TTC549 (cell line): ENCODE measurements around the gene SPSB3.
A peak's percentile ranks its signal among the peaks of the same experiment; 100 is the strongest.

Source experiments
- FAIRE-seq: peaks from 2 replicates; lab custom pipeline; 2012; peaks lifted over from hg19 to GRCh38; lab: Jason Lieb, UNC

SPSB3 gene

DNA sequence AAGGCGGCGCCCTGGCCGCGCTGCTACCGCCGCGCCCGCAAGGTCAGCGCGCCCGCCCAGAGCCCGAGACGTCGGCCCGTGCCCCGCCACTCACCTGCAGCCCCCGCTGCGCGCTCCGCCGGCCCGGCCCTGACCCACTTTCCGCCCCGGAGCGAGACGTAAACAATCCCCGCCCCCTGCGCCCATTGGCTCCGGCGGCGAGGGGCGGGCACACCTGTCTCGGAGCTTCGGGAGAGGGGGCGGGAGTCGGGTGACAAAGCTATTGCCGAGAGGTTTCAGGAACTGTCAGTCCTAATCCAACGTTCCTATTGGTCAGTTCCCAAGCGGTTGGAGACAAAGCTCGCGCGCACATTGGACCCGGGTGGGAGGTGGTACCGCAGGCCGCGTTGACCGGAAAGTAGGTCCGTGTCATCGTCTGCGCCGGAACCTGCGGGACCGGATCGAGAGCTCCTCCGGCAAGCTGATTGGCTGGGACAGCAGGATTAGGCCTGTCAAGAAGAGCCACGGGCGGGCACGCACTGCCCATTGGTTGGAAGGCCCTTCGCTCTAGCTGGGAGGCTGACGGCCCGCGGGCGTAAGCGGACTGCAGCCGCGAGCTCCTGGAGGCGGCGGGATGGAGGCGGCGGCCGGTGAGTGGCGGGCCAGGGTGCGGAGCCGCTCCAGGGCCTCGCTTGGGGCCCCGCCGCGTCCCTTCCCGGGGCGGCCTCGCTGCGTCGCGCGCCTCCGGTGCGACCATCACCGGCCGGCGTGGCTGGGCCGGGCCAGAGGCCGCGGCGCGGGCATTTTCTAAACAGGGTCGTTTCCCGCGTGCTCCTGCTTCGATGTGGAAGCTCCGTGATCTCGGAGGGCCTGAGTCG lies at the start of gene SPSB3, which contains the start of gene NUBP2:
TSS of gene SPSB3 (minus strand) at position 164 of the 857 bp plus-strand sequence. CDS start 1,088 bp downstream, outside the sequence.
TSS of gene NUBP2 (plus strand) at position 553 of the 857 bp plus-strand sequence. CDS start at position 614, 61 bp downstream.
- FAIRE-seq = peak; percentile 98

DNA sequence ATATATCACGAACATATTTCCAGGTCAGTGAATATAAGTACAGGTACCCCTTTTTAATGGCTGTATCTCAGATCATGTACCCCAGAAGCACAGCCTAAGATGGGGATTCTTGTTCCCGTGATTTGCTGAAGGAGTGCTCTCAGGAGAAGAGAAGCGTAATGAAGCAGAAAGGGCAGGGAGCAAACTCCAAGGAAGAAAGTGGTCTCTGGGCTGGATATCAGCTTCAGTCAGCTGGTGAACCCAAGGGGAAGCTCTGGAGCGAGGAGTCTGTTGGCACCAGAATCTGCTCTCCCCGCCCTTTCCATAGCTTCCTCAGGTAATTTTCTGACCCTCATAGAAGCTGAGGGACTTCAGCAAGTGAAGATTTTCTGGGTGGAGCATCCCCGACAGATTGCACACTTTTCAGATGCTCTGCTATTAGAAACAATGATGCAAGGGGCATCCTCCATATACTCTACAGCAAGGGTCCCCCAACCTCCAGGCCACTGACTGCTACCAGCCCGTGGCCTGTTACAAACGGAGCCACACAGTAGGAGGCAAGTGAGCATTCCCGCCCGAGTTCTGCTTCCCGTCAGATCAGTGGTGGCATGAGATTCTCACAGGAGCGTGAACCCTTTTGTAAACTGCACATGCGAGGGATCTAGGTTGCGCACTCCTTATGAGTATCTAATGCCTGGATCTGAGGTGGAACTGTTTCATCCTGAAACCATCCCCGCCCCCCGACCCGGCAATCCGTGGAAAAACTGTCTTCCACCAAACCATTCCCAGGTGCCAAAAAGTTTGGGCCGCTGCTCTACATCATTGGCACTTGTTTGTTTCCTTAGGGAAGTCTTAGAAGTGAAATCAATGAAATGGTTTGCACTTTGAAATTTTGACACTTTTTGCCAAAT lies 49.1 kb upstream of the SPSB3 start:
- FAIRE-seq = no peak

DNA sequence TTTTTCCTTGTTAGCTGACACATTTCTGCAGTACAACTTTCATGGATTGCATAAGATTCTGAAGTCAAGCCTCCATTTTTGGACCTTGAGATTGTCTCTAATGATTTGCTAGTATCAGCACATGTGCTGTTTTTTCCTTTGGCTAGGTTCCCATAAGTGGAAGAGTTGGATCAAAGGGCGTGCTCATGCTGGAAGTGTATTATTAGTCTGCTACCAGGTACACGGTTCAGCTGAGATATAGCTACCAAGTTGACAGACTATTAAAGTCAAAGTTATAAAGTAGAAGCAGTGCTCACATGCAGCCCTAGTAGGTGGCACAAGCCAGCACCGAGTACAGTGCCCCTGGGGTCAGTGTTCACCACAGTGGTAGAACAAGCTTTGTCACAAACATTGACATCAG lies 47.8 kb upstream of the SPSB3 start:
- no peak for FAIRE-seq

DNA sequence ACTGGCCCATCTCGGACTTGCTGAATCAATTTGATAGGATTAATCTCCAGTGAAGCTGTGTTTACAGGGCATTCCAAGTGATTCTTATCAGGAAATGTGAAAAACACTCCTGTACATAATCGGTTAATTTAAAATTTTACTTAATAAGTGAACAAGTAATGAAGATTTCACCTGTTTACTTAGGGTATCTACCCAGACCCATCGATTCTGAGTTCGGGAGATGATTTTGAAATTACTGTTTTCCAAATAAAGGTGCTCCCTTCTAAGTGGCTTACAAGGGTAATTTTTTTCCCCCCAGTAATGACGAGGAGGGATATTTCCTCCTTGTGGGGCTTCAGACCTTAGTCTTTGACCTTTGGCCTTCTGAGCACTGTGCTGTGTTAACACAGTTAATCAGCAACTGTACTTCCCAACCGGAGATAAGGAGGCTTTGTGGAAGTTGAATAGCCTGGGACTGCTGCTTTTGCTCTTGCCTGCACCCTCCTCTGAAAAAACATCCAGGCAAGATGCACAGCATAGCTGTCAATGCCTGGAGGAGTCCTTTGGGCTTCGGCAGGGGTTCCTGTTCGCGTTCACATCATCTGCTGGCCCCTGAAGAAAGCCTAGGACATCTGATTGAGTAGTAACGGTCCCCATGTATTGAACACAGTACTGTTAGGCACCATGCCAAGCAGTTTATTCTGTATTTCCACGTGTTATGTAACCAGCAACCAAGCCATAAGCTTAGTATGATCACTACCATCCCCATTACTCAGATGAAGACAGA lies 46.5 kb upstream of the SPSB3 start:
- FAIRE-seq = no peak

DNA sequence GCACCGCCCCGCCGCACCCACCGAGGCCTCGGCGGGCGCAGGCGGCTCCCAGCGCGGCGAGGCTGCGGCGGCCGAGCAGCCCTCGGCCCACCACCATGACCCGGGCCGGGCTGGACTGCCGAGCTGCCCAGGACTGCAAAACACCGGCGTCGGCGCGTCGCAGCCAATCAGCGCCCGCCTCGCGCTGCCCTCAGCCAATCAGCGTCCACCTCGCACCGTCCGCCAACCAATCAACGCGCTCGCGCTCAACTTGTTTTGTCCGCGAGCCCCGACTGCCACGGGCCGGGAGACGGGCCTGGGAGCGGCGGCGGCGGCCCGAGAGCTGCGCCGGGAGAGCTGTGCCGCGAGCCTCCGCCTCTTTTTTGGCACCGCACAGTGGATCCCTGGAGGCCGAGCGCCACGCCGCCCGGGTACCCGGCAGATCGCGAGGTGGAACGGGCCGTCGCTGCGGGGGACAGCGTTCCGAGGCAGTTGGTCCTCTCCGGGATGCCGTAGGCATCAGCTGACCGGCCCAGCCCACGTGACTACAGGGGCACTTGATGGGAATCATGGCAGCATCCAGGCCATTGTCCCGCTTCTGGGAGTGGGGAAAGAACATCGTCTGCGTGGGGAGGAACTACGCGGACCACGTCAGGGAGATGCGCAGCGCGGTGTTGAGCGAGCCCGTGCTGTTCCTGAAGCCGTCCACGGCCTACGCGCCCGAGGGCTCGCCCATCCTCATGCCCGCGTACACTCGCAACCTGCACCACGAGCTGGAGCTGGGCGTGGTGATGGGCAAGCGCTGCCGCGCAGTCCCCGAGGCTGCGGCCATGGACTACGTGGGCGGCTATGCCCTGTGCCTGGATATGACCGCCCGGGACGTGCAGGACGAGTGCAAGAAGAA lies 44.6 kb upstream of the SPSB3 start, which contains the start of the genes FAHD1 and HAGH:
TSS of gene FAHD1 (plus strand) at position 516 of the 883 bp plus-strand sequence. CDS start at position 549, 33 bp downstream.
TSS of gene HAGH (minus strand) at position 135 of the 883 bp plus-strand sequence. CDS start at position 97, 38 bp downstream.
- no peak for FAIRE-seq

DNA sequence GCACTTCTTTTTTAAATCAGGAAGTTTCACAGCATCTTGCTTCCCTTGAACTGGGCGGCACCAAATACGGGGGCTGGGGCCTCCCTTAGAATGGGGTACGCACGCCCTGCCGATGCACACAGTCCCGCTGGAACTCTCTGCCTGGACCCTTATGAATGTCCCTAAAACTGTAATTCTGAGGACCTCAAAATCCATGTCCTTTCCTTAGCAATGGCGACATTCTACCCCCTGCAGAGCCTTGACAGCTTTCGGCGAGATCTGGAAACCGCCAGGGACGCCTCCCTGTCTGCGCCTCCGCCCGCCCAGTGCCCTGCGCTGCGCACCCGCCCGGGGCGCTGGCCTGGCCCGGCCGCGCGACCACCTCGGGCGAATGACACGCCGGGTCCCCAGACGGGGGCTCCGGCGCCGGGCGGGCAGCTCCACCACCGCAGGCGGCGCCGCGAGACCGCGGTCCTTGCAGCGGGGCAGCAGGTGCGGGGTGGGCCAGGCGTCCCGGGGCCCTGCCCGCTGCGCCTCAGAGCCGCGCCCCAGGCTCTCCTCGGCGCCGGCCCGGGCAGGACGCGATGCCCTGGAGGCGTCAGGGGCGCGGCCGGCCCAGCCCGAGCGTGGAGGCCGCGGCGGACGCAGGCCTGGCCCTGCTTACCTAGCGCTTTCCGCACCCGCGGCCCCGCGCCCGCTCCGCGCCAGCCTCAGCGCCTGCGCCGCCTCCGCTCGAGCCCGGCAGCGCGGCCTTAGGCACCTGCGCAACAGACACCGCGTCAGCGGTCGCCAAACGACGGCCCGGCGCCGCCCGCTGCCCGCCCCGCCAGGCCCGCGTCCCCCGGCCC lies 43.7 kb upstream of the SPSB3 start:
- FAIRE-seq = no peak

DNA sequence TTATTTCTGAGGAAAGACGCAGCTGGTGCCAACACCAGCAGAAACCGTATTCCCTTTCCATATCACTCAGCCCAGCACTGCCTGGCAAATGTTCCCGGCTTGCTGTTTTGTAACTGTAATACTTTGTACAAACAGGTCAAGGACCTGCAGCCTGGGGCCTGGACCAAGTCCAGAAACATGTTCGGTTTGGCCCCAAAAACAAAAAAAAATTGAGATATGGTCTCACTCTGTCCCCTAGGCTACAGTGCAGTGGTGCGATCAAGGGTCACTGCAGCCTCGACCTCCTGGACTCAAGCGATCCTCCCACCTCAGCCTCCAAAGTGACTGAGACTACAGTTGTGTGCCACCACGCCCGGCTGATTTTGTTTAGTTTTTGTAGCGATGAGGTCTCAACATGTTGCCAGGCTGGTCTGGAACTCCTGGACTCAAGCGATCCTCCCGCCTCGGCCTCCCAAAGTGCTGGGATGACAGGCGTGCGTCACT lies 43.1 kb upstream of the SPSB3 start:
- FAIRE-seq = no peak

DNA sequence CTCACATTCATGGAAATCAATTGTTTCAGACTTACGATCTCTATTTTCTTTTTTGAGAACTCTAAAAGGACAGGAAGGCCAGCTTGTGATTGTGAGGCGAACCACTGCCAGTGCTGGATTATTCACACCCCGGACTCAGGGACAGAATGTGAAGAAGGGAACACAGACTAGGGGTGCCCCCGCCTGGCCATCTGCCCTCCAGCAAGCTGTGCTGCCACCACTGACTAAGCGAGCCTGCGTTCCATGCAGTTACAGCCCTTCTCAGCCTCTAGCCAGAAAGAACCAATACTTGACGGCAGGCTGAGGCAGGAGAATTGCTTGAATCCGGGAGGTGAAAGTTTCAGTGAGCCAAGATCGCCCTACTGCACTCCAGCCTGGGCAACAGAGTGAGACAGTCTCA lies 41.5 kb upstream of the SPSB3 start:
- peak; percentile 61 for FAIRE-seq

DNA sequence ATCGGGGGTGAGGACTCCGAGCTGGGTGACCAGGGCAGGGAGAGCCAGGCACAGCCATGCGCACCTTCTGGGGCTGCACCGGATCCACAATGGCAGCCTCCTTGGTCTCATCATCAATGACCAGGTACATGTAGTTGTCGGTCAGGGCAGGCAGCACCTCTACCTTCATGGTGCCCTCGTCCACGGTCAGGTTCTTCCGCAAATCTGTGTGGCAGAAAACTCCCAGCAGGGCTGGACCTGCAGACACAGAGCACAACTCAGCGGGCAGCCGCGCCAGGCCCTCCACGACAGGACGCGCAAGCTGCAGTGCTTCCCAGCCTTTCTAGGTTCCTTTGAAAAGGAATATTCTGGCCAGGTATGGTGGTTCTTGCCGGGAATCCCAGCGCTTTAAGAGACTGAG lies 40.4 kb upstream of the SPSB3 start:
- no peak for FAIRE-seq

DNA sequence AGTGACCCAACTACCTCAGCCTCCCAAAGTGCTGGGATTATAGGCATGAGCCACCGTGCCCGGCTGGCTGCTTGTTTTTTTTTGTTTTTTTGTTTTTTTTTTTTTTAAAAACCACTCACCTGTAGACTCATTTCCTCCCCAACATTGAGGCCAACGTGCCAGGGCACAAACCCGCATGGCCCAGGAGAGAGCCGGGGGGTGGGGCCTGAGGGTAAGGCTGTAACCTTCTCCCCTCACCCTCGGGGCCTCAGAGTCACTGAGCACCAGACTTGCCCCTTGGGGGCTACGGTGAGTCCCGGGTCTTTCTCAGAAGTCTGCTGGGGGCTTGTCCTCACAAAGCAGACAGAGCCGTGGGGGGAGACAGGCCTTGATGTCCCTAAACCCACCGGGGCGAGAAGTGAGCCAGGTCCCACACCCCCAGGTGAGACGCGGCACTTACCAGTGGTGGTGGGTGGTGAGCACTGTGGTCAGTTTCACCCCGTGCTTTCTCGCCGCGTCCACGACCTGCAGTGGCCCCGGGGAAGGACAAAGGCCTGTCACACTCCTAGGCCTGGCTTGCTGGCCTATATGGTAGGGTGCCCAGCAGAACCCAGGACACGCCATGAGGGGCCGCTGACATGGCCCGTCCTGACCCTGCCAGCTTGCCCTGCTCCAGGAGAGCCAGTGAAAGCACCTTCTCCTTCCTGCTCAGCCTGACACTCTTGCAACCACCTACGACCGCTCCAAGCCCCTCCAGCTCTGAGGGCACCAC lies 39.7 kb upstream of the SPSB3 start:
- no peak for FAIRE-seq

DNA sequence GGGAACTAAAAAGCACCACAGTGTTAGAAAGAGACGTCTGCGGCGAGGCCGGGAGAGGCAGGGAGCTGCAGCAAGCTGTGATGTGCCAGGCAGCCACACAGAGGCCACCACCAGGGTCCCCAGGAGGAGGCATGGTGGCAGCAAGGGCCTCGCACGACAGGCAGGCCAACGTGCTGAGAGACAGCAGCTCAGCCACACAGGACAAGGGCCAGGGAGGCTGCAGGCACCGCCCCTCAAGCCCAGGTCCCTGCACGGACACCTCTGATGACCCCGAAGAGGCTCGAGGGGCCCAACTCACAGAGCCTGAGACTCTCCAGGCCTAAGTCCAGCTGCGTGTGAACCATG lies 38.5 kb upstream of the SPSB3 start:
- no peak for FAIRE-seq

DNA sequence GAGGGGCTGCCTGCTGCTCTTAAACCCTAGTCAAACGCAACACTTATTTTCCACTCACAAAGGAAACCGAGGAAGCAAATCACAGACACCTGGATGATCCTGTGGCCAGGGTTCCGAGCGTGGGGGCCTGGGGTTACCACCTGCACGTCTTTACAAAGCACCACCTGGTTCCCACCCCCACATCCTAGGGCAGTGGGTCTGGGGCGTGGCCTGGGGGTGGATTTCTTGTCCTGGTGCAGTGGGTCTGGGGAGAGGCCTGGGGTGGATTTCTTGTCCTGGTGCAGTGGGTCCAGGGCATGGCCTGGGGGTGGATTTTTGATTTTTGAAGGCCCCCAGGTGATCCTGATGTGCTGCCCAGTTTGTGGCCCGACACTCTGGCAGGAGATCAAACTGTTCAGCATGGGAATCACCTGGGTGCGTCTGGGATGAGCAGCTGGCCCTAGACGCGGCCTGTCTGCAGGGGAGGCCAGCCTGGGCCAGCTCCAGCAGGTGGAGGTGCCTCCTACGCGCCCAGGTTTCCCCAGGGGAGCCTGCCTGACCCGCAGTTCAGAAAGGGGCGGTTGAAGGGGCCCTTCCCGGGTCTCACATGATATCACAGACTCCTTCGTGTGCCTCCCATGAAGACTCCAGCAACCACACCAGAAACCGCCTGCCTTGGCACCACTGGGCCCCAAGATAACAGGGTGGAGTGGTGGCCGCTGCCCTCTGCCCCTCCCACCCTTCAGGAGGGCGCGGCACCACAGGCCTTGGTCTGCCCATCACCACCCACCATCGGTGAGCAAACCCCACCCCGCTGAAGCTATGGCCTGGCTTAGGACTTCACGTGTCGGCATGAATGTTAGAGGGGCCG lies 38.0 kb upstream of the SPSB3 start:
- no peak for FAIRE-seq

DNA sequence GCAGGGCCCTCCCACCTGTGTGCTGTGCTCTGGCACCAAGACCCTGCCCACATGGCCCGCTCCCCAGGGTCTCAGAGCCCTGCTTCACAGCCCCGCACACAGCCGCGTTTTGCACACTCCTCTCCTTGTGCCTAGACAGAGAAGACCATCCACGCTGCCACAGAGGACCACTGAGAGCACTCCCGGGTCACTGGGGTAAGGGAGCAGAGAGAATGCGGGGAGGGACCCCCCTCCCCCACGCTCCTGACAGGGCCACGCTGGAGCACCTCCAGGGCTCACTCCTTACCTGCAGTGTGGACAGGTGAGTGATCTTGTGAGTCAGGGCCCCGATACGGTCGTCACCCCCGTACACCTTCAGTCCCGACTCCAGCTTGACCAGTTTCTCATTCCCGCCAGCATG lies 37.2 kb upstream of the SPSB3 start:
- FAIRE-seq = no peak

DNA sequence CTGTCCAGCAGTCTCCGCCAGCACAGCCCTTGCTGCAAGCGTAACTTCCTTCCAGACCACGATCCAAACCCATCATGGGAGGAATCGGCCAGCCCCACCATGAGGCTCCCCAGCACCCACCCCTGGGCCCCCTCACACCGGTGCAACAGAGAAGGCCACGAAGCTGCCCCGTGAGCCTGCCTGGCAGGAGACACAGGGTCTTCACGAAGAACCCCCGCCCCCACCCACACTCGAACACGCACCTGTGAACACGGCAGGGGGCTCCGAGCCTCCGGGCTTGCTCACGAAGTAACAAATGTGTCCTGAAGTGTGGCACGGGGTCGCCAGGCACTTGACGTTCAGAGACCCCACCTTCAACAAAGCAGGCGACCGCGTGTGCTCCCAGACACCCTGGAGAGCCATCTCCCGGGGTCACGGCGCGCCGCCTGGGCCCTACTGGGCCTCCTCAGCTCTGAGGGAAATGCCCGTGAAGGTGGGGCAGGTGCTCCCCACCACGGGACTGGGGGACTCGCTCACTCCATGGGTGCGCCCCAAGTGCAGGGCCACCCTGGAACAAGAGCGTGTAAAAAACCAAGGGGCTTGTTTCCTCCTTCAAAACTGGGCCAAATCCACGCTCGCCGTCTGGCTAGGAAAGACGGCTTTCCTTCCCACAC lies 36.6 kb upstream of the SPSB3 start:
- no peak for FAIRE-seq

DNA sequence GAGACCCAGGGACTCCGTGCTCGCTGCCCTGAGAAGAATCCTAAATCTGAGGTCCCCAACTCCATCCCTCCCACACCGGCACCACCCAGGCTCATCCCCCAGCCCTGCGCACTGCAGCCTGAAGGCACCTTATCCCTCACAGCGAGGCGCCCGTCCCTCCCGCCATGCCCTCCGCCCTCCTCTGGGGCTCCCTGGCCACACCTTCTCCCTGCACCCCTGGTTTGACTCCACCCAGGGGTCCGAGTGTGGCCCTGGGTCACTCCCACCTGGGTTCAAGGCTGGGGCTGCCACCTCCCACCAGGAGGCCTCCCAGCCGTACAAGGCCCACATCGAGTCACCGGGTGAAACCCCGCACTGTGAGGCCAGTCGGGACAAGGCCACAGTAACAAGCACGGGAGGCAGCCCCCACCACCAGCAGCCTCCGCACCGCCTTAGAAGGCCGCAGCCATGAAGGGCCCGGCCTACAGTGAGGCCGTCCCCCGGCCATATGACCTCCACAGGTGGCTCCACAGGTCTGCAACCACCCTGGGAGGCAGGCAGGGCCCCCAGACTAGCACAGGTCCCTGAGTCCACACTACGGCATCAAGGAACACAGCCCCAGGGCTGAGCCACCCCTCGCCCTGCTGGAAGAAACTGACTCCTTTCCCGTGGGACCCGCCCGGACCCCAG lies 36.0 kb upstream of the SPSB3 start:
- FAIRE-seq = no peak

DNA sequence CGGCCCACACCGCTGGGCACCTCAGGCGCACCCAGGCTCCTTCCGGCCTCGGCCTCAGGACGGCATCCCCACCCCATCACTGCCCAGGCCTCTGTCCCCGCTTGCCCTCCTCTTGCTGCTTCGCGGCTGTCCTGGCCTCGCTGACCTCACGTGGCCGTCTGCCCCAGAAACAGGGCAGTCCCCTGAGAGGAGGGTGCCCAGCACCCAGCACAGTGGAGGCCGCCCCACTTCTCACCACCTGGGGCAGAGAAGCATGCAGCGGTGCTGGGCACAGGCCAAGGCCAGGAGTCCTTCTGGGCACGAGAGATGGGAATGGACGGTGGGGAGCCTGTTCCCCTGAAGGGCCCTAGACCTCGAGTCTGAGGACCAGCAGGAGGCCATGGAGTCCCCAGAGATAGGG lies 35.3 kb upstream of the SPSB3 start:
- FAIRE-seq = no peak

DNA sequence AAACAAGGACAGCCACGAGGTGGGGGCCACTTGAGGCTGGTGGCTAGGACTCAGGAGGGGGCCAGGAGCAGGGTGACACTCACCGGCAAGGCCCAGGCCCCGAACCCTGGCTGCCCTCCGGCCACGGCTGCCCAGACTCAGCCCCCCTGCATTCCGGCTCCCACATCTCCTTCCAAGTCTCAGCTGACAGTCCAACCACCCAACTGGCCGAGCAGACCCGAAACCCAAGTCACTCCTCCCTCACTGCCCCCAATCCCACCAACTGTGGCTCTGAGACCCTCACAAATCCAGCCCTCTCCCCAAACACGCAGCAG lies 34.9 kb upstream of the SPSB3 start:
- FAIRE-seq = no peak
